ENCODE data around the gene LRRC46.

Gene LRRC46

GRCh38 chr17:47831003-47831933 is at the start of gene LRRC46, which contains the start of gene MRPL10:
TSS of gene LRRC46 (plus strand) at chr17:47831670. CDS start at chr17:47831990, 320 bp downstream.
TSS of gene MRPL10 (minus strand) at chr17:47831541. CDS start at chr17:47831511, 30 bp downstream.
- peak; percentile 90 for DNase-seq (ENCODE audit: low read depth in 2 of 2)

- DNase-seq (ENCODE audit: low read depth in 2 of 2), result no peak
Measured at GRCh38 chr17:47785538-47786123, 45.8 kb upstream of the LRRC46 start.

- peak; percentile 21 to 49 for DNase-seq (ENCODE audit: low read depth in 2 of 2)
Measured at GRCh38 chr17:47789611-47790561, 41.6 kb upstream of the LRRC46 start.

GRCh38 chr17:47791025-47791424 is 40.4 kb upstream of the LRRC46 start:
- no peak for DNase-seq (ENCODE audit: low read depth in 2 of 2)

- DNase-seq (ENCODE audit: low read depth in 2 of 2), result no peak
Measured at GRCh38 chr17:47792457-47792856, 39.0 kb upstream of the LRRC46 start.

- no peak for DNase-seq (ENCODE audit: low read depth in 2 of 2)
Measured at GRCh38 chr17:47792979-47793378, 38.5 kb upstream of the LRRC46 start.

GRCh38 chr17:47797797-47798196 is 33.7 kb upstream of the LRRC46 start:
- no peak for DNase-seq (ENCODE audit: low read depth in 2 of 2)

- no peak for DNase-seq (ENCODE audit: low read depth in 2 of 2)
Measured at GRCh38 chr17:47800686-47801085, 30.8 kb upstream of the LRRC46 start.

- no peak for DNase-seq (ENCODE audit: low read depth in 2 of 2)
Measured at GRCh38 chr17:47801176-47801765, 30.2 kb upstream of the LRRC46 start.

GRCh38 chr17:47801906-47802305 is 29.6 kb upstream of the LRRC46 start:
- DNase-seq (ENCODE audit: low read depth in 2 of 2), result no peak

GRCh38 chr17:47802341-47803022 is 29.0 kb upstream of the LRRC46 start:
- peak; percentile 41 to 63 for DNase-seq (ENCODE audit: low read depth in 2 of 2)

- DNase-seq (ENCODE audit: low read depth in 2 of 2), result no peak
Measured at GRCh38 chr17:47803201-47803600, 28.3 kb upstream of the LRRC46 start.

GRCh38 chr17:47803751-47804150 is 27.7 kb upstream of the LRRC46 start:
- DNase-seq (ENCODE audit: low read depth in 2 of 2), result no peak

- DNase-seq (ENCODE audit: low read depth in 2 of 2), result no peak
Measured at GRCh38 chr17:47804461-47804860, 27.0 kb upstream of the LRRC46 start.

- no peak for DNase-seq (ENCODE audit: low read depth in 2 of 2)
Measured at GRCh38 chr17:47806026-47806912, 25.2 kb upstream of the LRRC46 start.

- no peak for DNase-seq (ENCODE audit: low read depth in 2 of 2)
Measured at GRCh38 chr17:47806913-47807255, 24.6 kb upstream of the LRRC46 start.

- no peak for DNase-seq (ENCODE audit: low read depth in 2 of 2)
Measured at GRCh38 chr17:47807421-47807820, 24.0 kb upstream of the LRRC46 start.

GRCh38 chr17:47808036-47808829 is 23.2 kb upstream of the LRRC46 start:
- no peak for DNase-seq (ENCODE audit: low read depth in 2 of 2)

- DNase-seq (ENCODE audit: low read depth in 2 of 2), result no peak
Measured at GRCh38 chr17:47808830-47809480, 22.5 kb upstream of the LRRC46 start.
